Measurements from ENCODE around the gene SYDE1.
A peak's percentile ranks its signal among the peaks of the same experiment; 100 is the strongest.

SYDE1 gene

DNA sequence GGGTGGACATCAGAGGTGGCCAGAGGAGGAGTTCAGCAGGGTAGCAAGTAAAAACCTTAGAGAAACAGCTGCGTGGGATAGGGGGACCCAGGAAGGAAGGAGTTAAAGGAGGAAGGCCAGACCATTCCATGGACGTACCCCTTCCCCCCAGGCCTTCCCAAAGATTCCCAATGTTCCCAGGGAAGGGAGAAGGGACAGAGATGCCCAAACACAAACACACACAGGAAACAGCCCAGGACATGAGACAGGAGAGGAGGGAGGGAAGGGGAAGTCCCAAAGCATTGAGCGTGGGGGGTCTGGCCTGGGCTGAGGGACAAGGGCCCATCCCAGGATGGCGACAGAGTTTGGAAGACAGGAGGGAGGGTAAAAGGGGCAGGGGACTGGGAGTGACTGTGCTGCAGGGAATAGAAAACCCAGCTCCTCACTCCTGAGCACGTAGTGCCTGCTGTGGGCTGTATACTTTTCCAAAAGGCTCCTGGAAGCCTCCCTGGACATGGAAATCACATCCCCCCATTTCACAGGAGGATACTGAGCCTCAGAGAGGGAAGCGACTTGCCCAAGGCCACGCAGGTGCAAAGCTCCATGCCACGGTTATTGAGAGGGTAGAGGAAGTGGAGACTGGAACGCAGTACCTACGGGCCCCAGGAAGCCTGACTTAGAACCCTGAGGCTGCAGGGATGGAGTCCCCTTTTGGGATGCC lies 1.1 kb downstream of the SYDE1 start:
- TF ChIP-seq, protein P1, sequence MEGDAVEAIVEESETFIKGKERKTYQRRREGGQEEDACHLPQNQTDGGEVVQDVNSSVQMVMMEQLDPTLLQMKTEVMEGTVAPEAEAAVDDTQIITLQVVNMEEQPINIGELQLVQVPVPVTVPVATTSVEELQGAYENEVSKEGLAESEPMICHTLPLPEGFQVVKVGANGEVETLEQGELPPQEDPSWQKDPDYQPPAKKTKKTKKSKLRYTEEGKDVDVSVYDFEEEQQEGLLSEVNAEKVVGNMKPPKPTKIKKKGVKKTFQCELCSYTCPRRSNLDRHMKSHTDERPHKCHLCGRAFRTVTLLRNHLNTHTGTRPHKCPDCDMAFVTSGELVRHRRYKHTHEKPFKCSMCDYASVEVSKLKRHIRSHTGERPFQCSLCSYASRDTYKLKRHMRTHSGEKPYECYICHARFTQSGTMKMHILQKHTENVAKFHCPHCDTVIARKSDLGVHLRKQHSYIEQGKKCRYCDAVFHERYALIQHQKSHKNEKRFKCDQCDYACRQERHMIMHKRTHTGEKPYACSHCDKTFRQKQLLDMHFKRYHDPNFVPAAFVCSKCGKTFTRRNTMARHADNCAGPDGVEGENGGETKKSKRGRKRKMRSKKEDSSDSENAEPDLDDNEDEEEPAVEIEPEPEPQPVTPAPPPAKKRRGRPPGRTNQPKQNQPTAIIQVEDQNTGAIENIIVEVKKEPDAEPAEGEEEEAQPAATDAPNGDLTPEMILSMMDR (IDR thresholded peaks at IDR 0.05; ENCODE audit: low read depth, low read length, missing control alignments), result no peak
- H3K27ac ChIP-seq, result peak overlapping the region; percentile 81
- no peaks in the 10 kb centered on the region for H3K27me3 ChIP-seq (replicated peaks)
- peaks cover 40% of the 10 kb centered on the region for H3K36me3 ChIP-seq (replicated peaks)
- in situ Hi-C loops (cut with HindIII; ENCODE audit: low pct_ligation_motif_present, low sequenced_read_pairs), result no loop called here
- no peak for DNase-seq
- H3K4me3 ChIP-seq (ENCODE audit: low read depth, low read length), result peak overlapping the region; percentile 76

DNA sequence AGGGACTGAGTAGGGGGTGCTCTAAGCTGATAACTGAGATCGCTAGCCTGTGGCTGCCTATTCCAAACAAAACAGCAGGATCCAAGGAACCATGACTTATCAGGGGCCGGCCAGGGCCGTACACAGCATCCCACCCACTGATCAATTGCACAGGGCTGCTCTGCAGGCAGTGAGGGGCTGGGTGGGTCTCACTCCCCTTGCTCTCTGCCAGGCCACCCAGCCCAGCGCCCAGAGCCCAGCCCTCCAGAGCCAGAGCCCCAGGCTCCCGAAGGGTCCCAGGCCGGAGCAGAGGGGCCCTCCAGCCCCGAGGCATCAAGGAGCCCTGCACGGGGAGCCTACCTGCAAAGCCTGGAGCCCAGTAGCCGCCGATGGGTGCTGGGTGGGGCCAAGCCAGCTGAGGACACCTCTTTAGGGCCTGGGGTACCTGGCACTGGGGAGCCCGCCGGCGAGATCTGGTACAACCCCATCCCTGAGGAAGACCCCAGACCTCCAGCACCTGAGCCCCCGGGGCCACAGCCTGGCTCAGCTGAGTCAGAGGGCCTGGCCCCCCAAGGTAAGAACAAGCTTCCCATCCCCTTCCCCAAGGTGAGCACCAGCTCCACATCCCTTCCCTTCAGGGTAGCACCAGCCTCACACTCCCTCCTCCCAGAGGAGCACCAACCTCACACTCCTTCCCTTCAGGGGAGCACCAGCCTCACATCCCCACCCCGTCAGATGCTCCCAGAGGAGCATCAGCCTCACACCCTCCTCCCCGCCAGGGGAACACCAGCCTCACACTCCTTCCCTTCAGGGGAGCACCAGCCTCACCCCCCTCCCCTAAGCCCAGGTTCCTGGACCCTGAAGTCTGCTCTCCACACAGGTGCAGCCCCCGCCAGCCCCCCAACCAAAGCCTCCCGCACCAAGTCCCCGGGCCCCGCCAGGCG lies 1.9 kb downstream of the SYDE1 start:
- Histone ChIP-seq H3K36me3 (replicated peaks) (peaks cover 48% of the 10 kb centered on the region), H3K27ac (no peak overlapping the region), H3K4me3 (ENCODE audit: low read depth, low read length) (peak overlapping the region; percentile 76), H3K27me3 (replicated peaks) (no peaks in the 10 kb centered on the region)
- TF ChIP-seq, protein P1 (IDR thresholded peaks at IDR 0.05; ENCODE audit: low read depth, low read length, missing control alignments), result no peak
- DNase-seq, result no peak
- in situ Hi-C loops (cut with HindIII; ENCODE audit: low pct_ligation_motif_present, low sequenced_read_pairs), result no loop called here

DNA sequence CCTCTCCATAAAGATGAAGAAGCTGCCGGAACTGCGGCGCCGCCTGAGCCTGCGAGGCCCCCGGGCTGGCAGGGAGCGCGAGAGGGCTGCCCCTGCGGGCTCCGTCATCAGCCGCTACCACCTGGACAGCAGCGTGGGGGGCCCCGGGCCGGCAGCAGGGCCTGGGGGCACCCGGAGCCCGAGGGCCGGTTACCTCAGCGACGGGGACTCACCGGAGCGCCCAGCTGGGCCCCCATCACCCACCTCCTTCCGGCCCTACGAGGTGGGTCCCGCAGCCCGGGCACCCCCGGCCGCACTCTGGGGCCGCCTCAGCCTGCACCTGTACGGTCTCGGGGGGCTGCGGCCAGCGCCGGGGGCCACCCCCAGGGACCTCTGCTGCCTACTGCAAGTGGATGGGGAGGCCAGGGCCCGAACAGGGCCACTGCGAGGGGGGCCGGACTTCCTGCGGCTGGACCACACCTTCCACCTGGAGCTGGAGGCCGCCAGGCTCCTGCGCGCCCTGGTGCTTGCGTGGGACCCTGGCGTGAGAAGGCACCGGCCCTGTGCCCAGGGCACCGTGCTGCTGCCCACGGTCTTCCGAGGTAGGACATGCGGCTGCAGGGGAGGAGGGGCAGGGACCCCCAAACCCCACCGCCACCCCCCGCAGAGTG lies 2.7 kb downstream of the SYDE1 start:
- H3K27me3 ChIP-seq (replicated peaks), result no peaks in the 10 kb centered on the region
- H3K27ac ChIP-seq, result no peak overlapping the region
- TF ChIP-seq, protein P1 (IDR thresholded peaks at IDR 0.05; ENCODE audit: low read depth, low read length, missing control alignments), result no peak
- no peak overlapping the region for H3K4me3 ChIP-seq (ENCODE audit: low read depth, low read length)
- no peak for DNase-seq
- in situ Hi-C loops (cut with HindIII; ENCODE audit: low pct_ligation_motif_present, low sequenced_read_pairs), result no loop called here
- H3K36me3 ChIP-seq (replicated peaks), result peaks cover 48% of the 10 kb centered on the region

DNA sequence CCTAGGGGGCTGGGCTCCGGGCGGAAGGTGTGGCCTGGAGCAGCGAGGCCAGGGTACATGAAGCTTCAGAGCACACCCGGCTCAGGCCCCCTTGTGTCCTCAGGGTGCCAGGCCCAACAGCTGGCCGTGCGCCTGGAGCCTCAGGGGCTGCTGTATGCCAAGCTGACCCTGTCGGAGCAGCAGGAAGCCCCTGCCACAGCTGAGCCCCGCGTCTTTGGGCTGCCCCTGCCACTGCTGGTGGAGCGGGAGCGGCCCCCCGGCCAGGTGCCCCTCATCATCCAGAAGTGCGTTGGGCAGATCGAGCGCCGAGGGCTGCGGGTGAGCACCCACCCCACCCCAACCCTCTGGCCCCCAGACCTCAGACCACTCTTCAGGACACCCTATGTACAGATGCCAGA lies 3.2 kb downstream of the SYDE1 start:
- Histone ChIP-seq H3K27me3 (replicated peaks) (no peaks in the 10 kb centered on the region), H3K27ac (no peak overlapping the region), H3K4me3 (ENCODE audit: low read depth, low read length) (no peak overlapping the region), H3K36me3 (replicated peaks) (peaks cover 52% of the 10 kb centered on the region)
- TF ChIP-seq, protein P1 (IDR thresholded peaks at IDR 0.05; ENCODE audit: low read depth, low read length, missing control alignments), result no peak
- no peak for DNase-seq
- in situ Hi-C loops (cut with HindIII; ENCODE audit: low pct_ligation_motif_present, low sequenced_read_pairs), result no loop called here

DNA sequence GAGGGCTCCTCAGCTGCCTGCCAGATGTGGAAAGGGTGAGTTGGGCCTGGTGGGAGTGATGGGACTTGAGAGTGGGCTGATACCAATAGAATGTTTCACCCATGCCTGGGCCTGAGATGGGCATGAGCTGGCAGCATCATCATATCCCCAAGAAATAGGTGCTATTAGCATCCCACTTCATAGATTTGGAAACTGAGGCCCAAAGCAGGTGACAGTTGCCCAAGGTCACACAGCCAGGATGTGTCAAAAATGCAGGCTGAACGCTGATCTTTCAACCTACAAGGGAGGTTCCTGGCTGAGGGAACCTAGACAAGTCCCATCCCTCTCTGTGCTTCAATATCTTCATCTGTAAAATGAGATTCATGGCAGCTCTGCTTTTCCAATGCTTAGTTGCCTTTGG lies 4.6 kb downstream of the SYDE1 start:
- no peak overlapping the region for H3K4me3 ChIP-seq (ENCODE audit: low read depth, low read length)
- DNase-seq, result no peak
- TF ChIP-seq, protein P1 (IDR thresholded peaks at IDR 0.05; ENCODE audit: low read depth, low read length, missing control alignments), result no peak
- H3K27ac ChIP-seq, result no peak overlapping the region
- in situ Hi-C loops (cut with HindIII; ENCODE audit: low pct_ligation_motif_present, low sequenced_read_pairs), result no loop called here
- no peaks in the 10 kb centered on the region for H3K27me3 ChIP-seq (replicated peaks)
- peaks cover 64% of the 10 kb centered on the region for H3K36me3 ChIP-seq (replicated peaks)

Measured in brain microvascular endothelial cell (primary cell).